HL-60/S4 treated with retinoic acid at 250 ng/mL for 4 days and 3 days (cell line): ENCODE measurements around the gene ITPR2.
"Not testable (repeated sequence)": the region's sequence is repeated elsewhere in the genome, so short reads cannot be mapped to it uniquely, and the experiment has no call there.

ENCODE experiments used
- in situ Hi-C: fragments of 300-500 bp; cut with MboI; formaldehyde crosslinking; loops from 2 replicates; pipeline ENCODE4 v1.7.0; 2022; ENCODE audit warnings: low sequenced_read_pairs

The ITPR2 gene

GRCh38 chr12:26832822-26833742 lies at the start of gene ITPR2:
Gene ITPR2 (minus strand): TSS chr12:26833194. CDS start chr12:26832781, 413 bp downstream.
- in situ Hi-C loops: loop anchor here (25.0 kb wide), 1 partner anchor 179 kb away; the partner anchor contains the start of genes MED21 and TM7SF3

DNA sequence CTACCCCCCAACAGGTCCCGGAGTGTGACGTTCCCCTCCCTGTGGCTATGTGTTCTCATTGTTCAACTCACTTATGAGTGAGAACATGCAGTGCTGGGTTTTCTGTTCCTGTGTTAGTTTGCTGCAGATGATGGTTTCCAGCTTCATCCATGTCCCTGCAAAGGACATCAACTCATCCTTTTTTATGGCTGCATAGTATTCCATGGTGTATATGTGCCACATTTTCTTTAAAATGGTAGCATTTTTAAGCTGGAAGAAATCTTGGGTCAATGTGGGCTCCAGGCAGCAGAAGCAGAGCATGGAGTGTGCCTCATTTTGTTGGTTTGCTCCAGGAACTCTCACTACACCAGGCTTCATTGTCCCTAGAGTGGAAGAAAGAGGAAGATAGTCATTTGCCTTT lies 47.6 kb upstream of the ITPR2 start:
- in situ Hi-C loops: no loop called here

DNA sequence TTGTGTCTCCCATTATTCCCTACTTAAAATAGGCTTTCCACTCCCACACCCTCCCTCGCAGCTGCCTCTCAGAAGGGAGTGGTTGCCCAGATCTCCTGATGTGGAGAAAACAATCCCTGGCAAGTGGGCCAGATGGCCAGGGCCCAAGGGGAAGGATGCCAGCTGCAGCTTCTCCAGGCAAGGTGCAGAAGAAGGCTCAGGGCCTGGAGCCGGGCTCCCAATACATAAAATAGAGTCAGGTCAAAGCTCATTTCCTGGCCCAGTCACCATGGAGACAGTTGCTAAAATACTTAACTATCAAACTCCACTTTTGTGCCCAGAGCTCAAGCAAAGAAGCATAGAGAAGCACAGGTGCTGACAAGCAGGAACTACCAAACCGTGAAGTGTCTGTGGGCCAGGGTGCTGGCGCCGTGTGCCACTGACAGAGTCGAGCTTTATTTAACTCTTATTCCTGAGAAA lies 45.7 kb upstream of the ITPR2 start:
- in situ Hi-C loops: no loop called here

- in situ Hi-C loops: no loop called here
These were observed 41.7 kb upstream of the ITPR2 start for GRCh38 chr12:26874501-26875296.

DNA sequence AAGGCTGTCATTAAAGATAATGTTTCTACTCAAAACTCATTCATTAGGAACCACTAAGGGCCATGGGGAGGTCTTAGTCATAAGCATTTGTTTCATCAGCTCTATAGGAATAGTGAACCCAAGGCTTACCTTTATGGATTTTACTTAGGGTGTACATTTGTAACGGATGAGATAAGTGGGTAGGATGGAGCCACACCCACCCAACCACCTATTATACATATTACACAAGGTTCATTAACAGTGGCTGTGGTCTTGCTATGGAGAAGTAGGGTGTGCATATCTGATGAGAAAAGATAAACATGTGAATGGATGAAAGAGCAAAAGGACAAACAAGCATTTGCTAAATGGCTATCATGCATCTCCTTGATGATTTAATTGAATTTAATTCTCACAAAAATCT lies 39.6 kb upstream of the ITPR2 start:
- in situ Hi-C loops: no loop called here

DNA sequence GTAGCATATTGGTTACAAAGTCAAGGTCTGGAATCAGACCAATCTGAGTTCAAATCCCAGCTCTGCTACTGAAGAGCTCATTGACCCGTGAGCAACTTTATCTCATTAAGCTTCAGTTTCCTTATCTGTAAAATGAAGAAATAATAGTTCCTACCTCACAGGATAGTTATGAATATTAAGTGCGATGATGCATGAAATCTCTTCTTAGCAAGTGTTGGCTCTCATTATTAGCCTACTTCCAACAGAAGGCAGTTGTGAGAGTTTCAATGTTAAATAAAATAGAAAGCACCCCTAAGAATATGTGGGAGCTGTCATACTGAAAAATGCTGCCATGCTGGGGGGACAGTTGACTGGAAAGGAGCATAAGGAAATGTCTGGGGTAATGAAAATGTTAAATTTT lies 39.0 kb upstream of the ITPR2 start:
- in situ Hi-C loops: no loop called here

- in situ Hi-C loops: no loop called here
These were observed 37.8 kb upstream of the ITPR2 start for GRCh38 chr12:26870491-26871419.

DNA sequence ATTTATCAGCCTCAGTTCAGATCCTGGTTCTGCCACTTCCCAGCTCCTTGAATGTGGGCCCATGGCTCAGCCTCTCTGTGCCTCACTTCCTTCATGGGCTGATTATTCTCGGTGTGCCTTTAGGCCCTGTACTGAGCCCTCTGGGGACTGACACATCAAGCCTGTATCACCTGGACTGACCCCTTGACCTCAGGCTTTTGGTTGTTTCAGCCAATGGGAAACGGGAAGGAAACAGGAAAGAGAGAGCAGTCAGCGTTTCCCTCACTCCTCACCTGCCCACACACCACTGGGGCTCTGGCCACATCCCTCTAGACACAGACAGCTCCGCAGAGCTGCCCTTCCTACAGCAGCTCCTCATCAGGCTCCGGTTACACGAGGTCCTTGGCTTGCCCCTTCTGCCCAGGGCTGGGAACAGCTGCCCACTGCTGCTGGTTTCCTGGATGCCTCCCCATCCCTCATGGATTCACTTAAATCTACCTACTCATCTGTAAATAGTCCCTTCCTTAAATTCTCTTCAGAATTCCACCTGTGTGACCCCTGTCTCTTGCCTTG lies 37.0 kb upstream of the ITPR2 start:
- in situ Hi-C loops: no loop called here

DNA sequence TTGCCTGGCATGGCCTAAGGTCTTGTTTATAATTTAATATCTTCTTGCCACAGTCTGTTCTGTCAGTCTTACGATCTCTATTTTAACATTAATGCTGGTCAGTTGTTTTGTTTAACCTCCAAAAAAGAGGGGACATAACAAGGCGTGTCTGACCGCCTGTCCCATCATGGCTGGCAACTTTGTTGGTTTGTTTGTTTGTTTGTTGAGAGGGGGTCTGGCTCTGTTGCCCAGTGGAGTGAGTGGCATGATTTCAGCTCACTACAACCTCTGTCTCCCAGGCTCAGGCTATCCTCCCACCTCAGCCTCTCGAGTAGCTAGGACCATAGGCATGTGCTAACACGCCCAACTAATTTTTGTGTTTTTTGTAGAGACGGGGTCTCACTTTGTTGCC lies 36.1 kb upstream of the ITPR2 start:
- in situ Hi-C loops: no loop called here

DNA sequence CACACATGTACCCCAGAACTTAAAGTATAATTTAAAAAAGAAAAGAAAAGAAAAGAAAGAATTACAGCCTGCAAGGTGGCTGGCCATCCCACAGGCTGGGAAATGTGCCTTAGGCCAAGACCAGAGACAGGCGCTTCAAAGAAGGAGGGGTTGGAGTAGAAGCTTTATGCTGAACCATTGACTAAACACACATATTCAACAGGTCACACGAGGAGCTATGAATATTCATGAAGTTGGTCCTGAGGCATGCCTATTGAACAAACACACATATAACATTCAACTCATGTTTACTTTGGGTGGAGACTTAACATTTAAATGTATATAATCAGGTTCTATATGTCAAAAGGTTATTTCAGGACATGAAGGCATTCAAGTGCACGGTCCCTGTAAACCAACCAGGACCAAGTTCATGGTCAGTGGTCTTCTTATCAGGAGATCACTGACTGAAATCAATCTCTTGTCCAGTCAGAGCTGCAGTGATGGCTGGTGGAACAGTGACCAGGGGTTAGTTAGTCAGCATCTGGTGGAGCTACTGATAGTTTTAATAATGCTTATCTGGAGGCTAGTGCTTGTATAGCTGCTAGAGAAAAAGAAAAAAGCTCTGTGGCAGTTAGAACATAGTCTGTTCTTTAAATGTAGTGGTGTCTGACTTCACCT lies 35.6 kb upstream of the ITPR2 start:
- in situ Hi-C loops: no loop called here

DNA sequence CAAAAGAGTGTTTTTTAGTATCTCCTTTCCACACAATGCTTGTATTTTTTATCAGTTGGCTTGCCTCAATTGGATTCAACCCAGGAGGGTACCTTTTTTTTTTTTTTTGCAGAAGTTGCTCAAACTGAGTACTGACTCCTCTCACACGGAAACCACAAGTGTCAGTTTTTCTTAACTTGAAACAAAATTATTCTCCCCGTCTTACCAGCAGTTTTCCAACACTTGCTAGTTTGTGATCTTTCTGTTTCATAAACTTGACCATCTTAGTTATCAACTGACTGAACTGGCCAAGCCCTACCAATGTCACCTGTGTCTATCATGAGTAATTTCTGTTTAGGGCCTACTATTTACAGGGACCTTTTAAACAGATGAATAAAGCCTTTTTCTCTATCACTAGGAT lies 34.1 kb upstream of the ITPR2 start:
- in situ Hi-C loops: no loop called here

GRCh38 chr12:26863515-26863914 lies 30.5 kb upstream of the ITPR2 start:
- in situ Hi-C loops: no loop called here

- in situ Hi-C loops: not testable (repeated sequence)
These were observed 29.8 kb upstream of the ITPR2 start for GRCh38 chr12:26862787-26863186.

- in situ Hi-C loops: no loop called here
These were observed 28.7 kb upstream of the ITPR2 start for GRCh38 chr12:26861690-26862089.

DNA sequence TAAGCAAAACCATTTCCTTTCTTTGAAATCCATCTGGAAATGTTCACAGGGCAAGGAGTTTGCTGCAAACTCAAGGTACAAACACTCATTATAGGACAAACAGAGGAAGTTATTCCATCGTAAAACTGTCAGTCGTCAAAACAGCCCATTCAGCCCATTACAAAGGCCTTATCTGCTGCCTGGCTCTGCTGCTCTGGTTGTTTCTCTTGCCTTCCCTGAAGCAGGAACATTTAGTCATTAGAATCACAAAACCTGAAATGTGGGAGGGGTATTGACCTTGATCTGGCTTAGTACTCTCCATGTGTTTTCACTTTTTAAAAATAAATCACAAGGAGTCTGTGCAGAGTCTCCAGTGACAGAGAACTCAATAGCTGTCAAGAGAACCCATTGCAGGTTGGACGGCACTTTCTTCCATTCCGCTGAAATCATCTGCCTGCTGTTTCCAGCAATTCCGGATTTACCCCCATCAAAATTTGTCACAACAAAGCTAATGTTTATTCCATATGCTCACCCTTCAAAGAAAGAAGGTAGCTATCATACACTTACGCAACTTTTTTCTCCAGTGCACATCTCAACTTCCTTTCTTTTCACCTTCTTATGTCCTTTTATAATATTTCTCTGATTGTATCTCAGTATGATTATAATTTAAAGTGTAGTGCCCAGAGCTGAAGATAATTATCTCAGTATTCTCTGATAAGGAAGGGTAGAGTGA lies 24.6 kb upstream of the ITPR2 start:
- in situ Hi-C loops: no loop called here

DNA sequence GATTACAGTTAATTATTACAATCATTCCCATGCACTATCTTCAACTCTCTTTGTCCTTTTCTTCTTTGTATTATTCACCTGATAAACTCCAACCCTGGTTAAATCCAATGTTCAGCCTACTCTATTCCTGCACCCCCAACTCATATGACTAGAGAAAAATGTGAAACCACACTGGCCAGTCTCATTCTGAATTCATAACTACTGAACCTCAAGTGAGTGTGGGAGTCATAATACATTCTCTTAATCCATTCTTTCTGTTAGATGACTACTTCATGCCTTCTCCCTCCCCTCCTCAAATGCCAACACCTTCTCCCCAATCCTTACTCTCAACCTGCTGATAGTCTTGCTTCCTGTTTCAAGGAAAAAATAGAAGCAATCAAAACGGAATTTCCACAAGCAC lies 22.3 kb upstream of the ITPR2 start:
- in situ Hi-C loops: no loop called here

- in situ Hi-C loops: no loop called here
These were observed 21.0 kb upstream of the ITPR2 start for GRCh38 chr12:26854031-26854390.

GRCh38 chr12:26853303-26854030 lies 20.5 kb upstream of the ITPR2 start:
- in situ Hi-C loops: no loop called here
